PC-9 (cell line): ENCODE data around the gene CACNB1.

Experiments used
- CTCF ChIP-seq: fragments of 200-600 bp; sonication (generic); conservative IDR thresholded peaks from 2 replicates; pipeline ENCODE4 v1.6.1; 2017; ENCODE audit warnings: mixed run types, antibody characterized with exemption, mild to moderate bottlenecking, moderate library complexity
- EZH2 ChIP-seq: fragments of 200-600 bp; sonication (generic); IDR thresholded peaks from 2 replicates; pipeline ENCODE4 v1.8.0; 2017; ENCODE audit warnings: antibody characterized with exemption, low read depth

- no peak for TF ChIP-seq CTCF
- no peak for TF ChIP-seq EZH2
Measured at GRCh38 chr17:39229274-39229913, 31.9 kb upstream of the CACNB1 start.
